ENCODE results near the gene C10orf90. TPM values are rescaled to one million over a fixed set of nuclear protein-coding genes. Genes with fewer than 3 reads are reported as not detected.

The C10orf90 gene
- total and polyA plus RNA-seq, 2 of the 8 experiments (the other 6 are each of a cell fraction or from before 2014, with no cell fraction given): 0.21 TPM; not detected in 1

DNA sequence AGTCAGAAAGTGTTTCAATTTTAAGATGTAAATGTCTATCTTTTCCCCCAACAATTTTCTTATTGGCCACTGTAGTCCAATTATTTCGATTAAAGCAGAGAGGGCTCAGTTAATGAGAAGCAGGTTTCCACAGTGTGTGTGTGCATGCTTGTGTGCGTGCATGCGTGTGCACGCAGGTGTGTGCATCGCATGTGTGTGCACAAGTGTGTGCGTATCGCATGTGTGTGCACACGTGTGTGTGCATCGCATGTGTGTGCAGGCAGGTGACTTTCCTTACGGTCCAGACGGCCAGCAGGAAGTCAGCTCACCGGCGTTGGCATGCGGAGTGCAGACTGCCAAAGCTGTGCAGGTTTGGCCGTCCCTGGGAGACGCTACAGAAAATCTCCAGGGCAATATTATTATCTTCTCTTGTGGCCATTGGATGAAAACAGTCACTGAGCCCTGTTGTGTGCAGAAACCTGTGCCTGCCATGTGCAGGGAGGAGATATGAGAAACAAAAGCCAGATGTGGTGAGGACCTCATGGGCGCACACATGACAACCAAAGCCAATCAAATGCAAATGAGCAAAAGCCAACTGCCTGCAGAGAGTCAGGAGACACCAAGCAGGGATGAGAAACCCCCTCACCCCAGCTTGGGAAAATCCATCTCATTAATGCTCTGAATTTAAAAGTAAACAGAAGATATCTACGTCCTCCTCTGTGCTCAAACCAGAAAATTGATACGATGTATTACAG lies 70.4 kb downstream of the C10orf90 start:
- H3K23me2 ChIP-seq (ENCODE audit: low read depth, low read length): no peaks in the 10 kb centered on the region
- no peaks in the 10 kb centered on the region for H4K20me1 ChIP-seq (replicated peaks in 1 of 2; ENCODE audit: control insufficient read depth in 1 of 2, insufficient read depth in 2 of 2, low read length in 2 of 2)
- peak overlapping the region; percentile 97; the same call in 1 of the 2 replicates for H2BK20ac ChIP-seq (ENCODE audit: low read length)
- peak overlapping the region; percentile 91 for H3K4ac ChIP-seq (replicated peaks; ENCODE audit: insufficient read length, low read depth, low read length)
- H2BK5ac ChIP-seq (ENCODE audit: low read depth, low read length): peak overlapping the region; percentile 90; the same call in 1 of the 2 replicates
- no peak overlapping the region for H3K56ac ChIP-seq (replicated peaks; ENCODE audit: insufficient read length, low read depth, low read length)
- ChIA-PET CTCF (ENCODE audit: partially characterized antibody) (interaction anchor here (0.6 to 2.7 kb wide), 12 partner anchors 16 to 617 kb away, joined by 3 to 9 read pairs (median 4); partner anchors contain the start of gene ADAM12), POLR2A (ENCODE audit: partially characterized antibody) (interaction anchor here (0.6 kb wide), 1 partner anchor 19 kb away, joined by 3 read pairs; no protein-coding TSS in a partner anchor)
- no peak overlapping the region for H3K4me3 ChIP-seq (ENCODE audit: extremely low read depth in 1 of 4, insufficient read depth in 2 of 4, low read depth in 3 of 4, low read length in 4 of 4)
- H2AK5ac ChIP-seq (ENCODE audit: low read depth, low read length): peak overlapping the region; percentile 95
- H2BK12ac ChIP-seq (ENCODE audit: low read depth, low read length): peak overlapping the region; percentile 99; the same call in 1 of the 2 replicates
- H3K23ac ChIP-seq (ENCODE audit: insufficient read length): peak overlapping the region; percentile 77
- DNase-seq (ENCODE audit: low read depth in 1 of 2, low spot score in 2 of 2) (peak in 1 of 2 experiments; percentile 45), FAIRE-seq (peak; percentile 39)
- no peak overlapping the region for H3K14ac ChIP-seq (ENCODE audit: insufficient read length)
- peak overlapping the region; percentile 97 for H4K91ac ChIP-seq (replicated peaks; ENCODE audit: insufficient read length, low read length)
- TF ChIP-seq JUND (IDR thresholded peaks at IDR 0.05; ENCODE audit: low read length) (no peak), KDM1A (IDR thresholded peaks at IDR 0.05; ENCODE audit: borderline replicate concordance, low read length) (peak; percentile 54; the same call in 1 of the 2 replicates), BCL11A (IDR thresholded peaks at IDR 0.05; ENCODE audit: low read depth in 2 of 2, low read length in 2 of 2) (no peak), ASH2L (IDR thresholded peaks at IDR 0.05; ENCODE audit: low read length) (no peak), KDM5A (IDR thresholded peaks at IDR 0.05; ENCODE audit: low read length) (no peak)
- TF ChIP-seq, protein P1, sequence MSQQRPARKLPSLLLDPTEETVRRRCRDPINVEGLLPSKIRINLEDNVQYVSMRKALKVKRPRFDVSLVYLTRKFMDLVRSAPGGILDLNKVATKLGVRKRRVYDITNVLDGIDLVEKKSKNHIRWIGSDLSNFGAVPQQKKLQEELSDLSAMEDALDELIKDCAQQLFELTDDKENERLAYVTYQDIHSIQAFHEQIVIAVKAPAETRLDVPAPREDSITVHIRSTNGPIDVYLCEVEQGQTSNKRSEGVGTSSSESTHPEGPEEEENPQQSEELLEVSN (IDR thresholded peaks at IDR 0.05): no peak
- TF ChIP-seq, protein P2, sequence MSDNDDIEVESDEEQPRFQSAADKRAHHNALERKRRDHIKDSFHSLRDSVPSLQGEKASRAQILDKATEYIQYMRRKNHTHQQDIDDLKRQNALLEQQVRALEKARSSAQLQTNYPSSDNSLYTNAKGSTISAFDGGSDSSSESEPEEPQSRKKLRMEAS (IDR thresholded peaks at IDR 0.05): peak; percentile 53; the same call in 1 of the 2 replicates
- TF ChIP-seq, protein P3, sequence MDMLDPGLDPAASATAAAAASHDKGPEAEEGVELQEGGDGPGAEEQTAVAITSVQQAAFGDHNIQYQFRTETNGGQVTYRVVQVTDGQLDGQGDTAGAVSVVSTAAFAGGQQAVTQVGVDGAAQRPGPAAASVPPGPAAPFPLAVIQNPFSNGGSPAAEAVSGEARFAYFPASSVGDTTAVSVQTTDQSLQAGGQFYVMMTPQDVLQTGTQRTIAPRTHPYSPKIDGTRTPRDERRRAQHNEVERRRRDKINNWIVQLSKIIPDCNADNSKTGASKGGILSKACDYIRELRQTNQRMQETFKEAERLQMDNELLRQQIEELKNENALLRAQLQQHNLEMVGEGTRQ (IDR thresholded peaks at IDR 0.05; ENCODE audit: low read length): no peak
- H3K9ac ChIP-seq (replicated peaks in 1 of 4; ENCODE audit: extremely low read depth in 1 of 4, low read depth in 3 of 4, low read length in 3 of 4): no peak overlapping the region
- H3K79me1 ChIP-seq (ENCODE audit: low read depth, low read length): no peaks in the 10 kb centered on the region
- H3K79me2 ChIP-seq (ENCODE audit: control insufficient read depth in 1 of 2, insufficient read depth in 2 of 2, low read length in 2 of 2): no peaks in the 10 kb centered on the region
- H3K9me3 ChIP-seq (ENCODE audit: insufficient read depth in 2 of 2, low read depth in 1 of 2, low read length in 1 of 2): no peaks in the 10 kb centered on the region
- peak overlapping the region; percentile 95 for H2BK120ac ChIP-seq (replicated peaks; ENCODE audit: low read depth, low read length)
- peak overlapping the region; percentile 10; the same call in 1 of the 2 replicates for H2AFZ ChIP-seq (ENCODE audit: low read length)
- H3K36me3 ChIP-seq (ENCODE audit: control insufficient read depth in 2 of 4, insufficient read depth in 4 of 4, low read length in 3 of 4): no peaks in the 10 kb centered on the region
- WGBS, 2 experiments (ENCODE audit: extremely low coverage in 1 of 2, insufficient coverage in 1 of 2, insufficient read length in 1 of 2, insufficient replicate concordance in 2 of 2, low coverage in 1 of 2, low lambda C conversion rate in 2 of 2, missing lambda C conversion rate in 1 of 2): 86% methylated on average over 19 of the region's 19 CpGs; no CpG with 5 or more reads in 1 of the 2 experiments
- H3K27me3 ChIP-seq (replicated peaks in 1 of 4; ENCODE audit: control insufficient read depth in 3 of 4, extremely low read depth in 1 of 4, insufficient read depth in 3 of 4, low read length in 3 of 4): no peaks in the 10 kb centered on the region
- H2BK15ac ChIP-seq (ENCODE audit: low read length): peak overlapping the region; percentile 95; the same call in 1 of the 2 replicates
- no peak overlapping the region for H4K5ac ChIP-seq (ENCODE audit: insufficient read length, low read depth, low read length)
- H3K27ac ChIP-seq (ENCODE audit: low read depth, low read length): peak overlapping the region; percentile 51; the same call in 1 of the 2 replicates
- H3K4me1 ChIP-seq (replicated peaks in 1 of 4; ENCODE audit: control insufficient read depth in 3 of 4, insufficient read depth in 4 of 4, low read length in 3 of 4): peaks cover 6 to 10% (median 9%) of the 10 kb centered on the region in 4 experiments
- peak overlapping the region; percentile 1 to 46; a peak in 2 of 4 replicates for H3K4me2 ChIP-seq (ENCODE audit: insufficient read depth in 1 of 2, low read depth in 2 of 2, low read length in 2 of 2)
- H3K18ac ChIP-seq (ENCODE audit: extremely low read depth, low read length): peak overlapping the region; percentile 98
- H4K8ac ChIP-seq (ENCODE audit: extremely low read depth, insufficient read depth, low read length): no peak overlapping the region

Measured in H1 (cell line).